ENCODE results near the gene CNTNAP2.
A peak's percentile ranks its signal among the peaks of the same experiment; 100 is the strongest.

CNTNAP2 gene

DNA sequence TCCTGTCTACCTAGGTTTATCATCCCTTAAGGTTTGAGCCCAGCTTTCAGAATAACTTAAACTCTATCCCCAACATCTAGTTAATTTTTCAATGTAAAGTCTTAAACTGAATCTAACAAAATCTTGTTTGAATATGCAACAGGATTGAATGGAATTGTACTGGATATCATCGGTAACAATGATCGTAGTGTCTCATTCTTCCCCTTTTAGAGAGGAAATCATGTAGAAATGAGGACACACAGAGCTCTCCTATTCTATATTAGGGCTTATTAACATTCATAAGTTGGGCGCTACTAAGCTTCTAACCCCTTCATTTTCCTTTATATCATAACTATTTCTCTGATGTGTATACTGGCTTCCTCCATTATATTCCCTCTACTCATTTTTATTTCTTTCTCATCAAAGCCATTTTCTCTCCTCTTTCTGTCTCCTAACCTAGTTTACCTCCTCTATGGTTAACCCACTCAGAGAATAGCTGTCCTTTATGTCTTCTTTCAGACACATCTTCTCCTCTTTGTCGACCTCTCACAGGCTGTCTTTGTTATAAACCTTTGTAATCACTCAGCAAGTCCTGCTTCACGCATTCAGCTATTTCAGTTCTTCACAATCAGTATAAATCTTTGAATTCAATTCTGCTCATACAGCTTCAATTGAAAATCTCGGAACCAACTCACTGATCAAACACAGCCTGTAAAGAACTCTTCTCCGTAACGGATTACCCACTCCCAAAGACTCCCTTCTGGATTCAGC lies 1455.0 kb downstream of the CNTNAP2 start:
- no peak overlapping the region for H3K4me3 ChIP-seq (ENCODE audit: control insufficient read depth in 1 of 7, extremely low read depth in 1 of 7, insufficient read depth in 4 of 7, low read depth in 2 of 7, low read length in 6 of 7)
- no peak overlapping the region for H3K27ac ChIP-seq (ENCODE audit: insufficient read depth in 1 of 2, low read depth in 1 of 2, low read length in 2 of 2, poor library complexity in 1 of 2, severe bottlenecking in 2 of 2)
- H3K9me3 ChIP-seq (ENCODE audit: control extremely low read depth in 1 of 5, control insufficient read depth in 4 of 5, insufficient read depth in 2 of 5, low read depth in 1 of 5, low read length in 4 of 5) = no peaks in the 10 kb centered on the region
- no peaks in the 10 kb centered on the region for H3K27me3 ChIP-seq (replicated peaks in 2 of 5; ENCODE audit: control insufficient read depth in 4 of 5, insufficient read depth in 5 of 5, low read length in 4 of 5)
- no peak for DNase-seq
- H3K4me1 ChIP-seq (ENCODE audit: control extremely low read depth in 1 of 4, control insufficient read depth in 4 of 4, insufficient read depth in 4 of 4, low read length in 3 of 4) = no peaks in the 10 kb centered on the region
- WGBS (ENCODE audit: insufficient coverage) = 93% methylated on average over 6 of the region's 8 CpGs
- H3K36me3 ChIP-seq (ENCODE audit: control insufficient read depth in 4 of 4, insufficient read depth in 4 of 4, low read length in 3 of 4) = no peaks in the 10 kb centered on the region
- ChIA-PET CTCF (interaction anchor here (1.2 kb wide), 1 partner anchor 24 kb away, joined by 3 read pairs; no protein-coding TSS in a partner anchor), POLR2A (no interaction called here)

DNA sequence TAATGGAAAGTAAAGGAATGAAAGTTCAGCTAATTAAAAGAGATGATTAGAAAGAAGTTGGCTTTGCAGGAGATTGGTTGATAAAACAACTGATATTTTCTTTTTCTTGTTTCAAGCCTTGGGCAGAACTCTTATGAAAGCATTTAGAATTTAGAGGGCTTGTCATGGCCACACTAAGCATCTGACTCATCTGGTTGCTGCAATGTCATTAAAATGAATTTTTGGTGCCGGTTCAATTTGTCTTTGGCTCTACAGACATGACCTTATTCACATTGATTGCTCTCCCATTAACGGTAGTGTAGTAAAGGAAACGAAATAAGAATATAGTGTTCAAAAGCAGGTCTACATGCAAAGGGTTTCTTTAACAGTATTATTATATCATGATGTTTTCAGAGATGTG lies 1461.6 kb downstream of the CNTNAP2 start:
- H3K36me3 ChIP-seq (ENCODE audit: control insufficient read depth in 4 of 4, insufficient read depth in 4 of 4, low read length in 3 of 4) = no peaks in the 10 kb centered on the region
- no peak overlapping the region for H3K4me3 ChIP-seq (ENCODE audit: control insufficient read depth in 1 of 7, extremely low read depth in 1 of 7, insufficient read depth in 4 of 7, low read depth in 2 of 7, low read length in 6 of 7)
- H3K27ac ChIP-seq (ENCODE audit: insufficient read depth in 1 of 2, low read depth in 1 of 2, low read length in 2 of 2, poor library complexity in 1 of 2, severe bottlenecking in 2 of 2) = no peak overlapping the region
- ChIA-PET POLR2A (no interaction called here), CTCF (no interaction called here)
- H3K27me3 ChIP-seq (replicated peaks in 2 of 5; ENCODE audit: control insufficient read depth in 4 of 5, insufficient read depth in 5 of 5, low read length in 4 of 5) = no peaks in the 10 kb centered on the region
- H3K4me1 ChIP-seq (ENCODE audit: control extremely low read depth in 1 of 4, control insufficient read depth in 4 of 4, insufficient read depth in 4 of 4, low read length in 3 of 4) = no peaks in the 10 kb centered on the region
- WGBS (ENCODE audit: insufficient coverage) = no CpG with 5 or more reads among the region's 3 CpGs
- H3K9me3 ChIP-seq (ENCODE audit: control extremely low read depth in 1 of 5, control insufficient read depth in 4 of 5, insufficient read depth in 2 of 5, low read depth in 1 of 5, low read length in 4 of 5) = no peaks in the 10 kb centered on the region
- no peak for DNase-seq

DNA sequence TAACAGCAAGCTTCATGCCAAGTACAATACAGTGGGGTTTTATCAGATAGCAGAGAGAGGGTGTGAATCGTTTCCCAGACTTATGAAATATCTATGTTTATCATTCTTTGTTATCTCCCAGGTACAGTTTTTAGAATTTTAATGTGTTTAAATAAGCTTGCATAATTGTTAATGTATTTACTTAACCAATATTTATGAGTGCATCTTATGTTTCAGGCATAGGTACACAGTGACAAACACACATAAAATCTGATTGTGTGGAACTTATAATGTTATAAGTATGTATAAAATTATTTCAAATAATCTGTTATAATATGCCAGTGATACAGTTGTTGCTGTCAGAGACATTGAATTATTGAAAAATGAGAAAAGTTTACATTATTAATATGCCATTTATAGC lies 1462.5 kb downstream of the CNTNAP2 start:
- Histone ChIP-seq H3K4me1 (ENCODE audit: control extremely low read depth in 1 of 4, control insufficient read depth in 4 of 4, insufficient read depth in 4 of 4, low read length in 3 of 4) (no peaks in the 10 kb centered on the region), H3K9me3 (ENCODE audit: control extremely low read depth in 1 of 5, control insufficient read depth in 4 of 5, insufficient read depth in 2 of 5, low read depth in 1 of 5, low read length in 4 of 5) (no peaks in the 10 kb centered on the region), H3K27ac (ENCODE audit: insufficient read depth in 1 of 2, low read depth in 1 of 2, low read length in 2 of 2, poor library complexity in 1 of 2, severe bottlenecking in 2 of 2) (no peak overlapping the region), H3K27me3 (replicated peaks in 2 of 5; ENCODE audit: control insufficient read depth in 4 of 5, insufficient read depth in 5 of 5, low read length in 4 of 5) (no peaks in the 10 kb centered on the region), H3K36me3 (ENCODE audit: control insufficient read depth in 4 of 4, insufficient read depth in 4 of 4, low read length in 3 of 4) (no peaks in the 10 kb centered on the region), H3K4me3 (ENCODE audit: control insufficient read depth in 1 of 7, extremely low read depth in 1 of 7, insufficient read depth in 4 of 7, low read depth in 2 of 7, low read length in 6 of 7) (no peak overlapping the region)
- CTCF ChIA-PET = no interaction called here
- WGBS (ENCODE audit: insufficient coverage) = no CpG with 5 or more reads among the region's 1 CpG
- POLR2A ChIA-PET = no interaction called here
- DNase-seq = no peak

DNA sequence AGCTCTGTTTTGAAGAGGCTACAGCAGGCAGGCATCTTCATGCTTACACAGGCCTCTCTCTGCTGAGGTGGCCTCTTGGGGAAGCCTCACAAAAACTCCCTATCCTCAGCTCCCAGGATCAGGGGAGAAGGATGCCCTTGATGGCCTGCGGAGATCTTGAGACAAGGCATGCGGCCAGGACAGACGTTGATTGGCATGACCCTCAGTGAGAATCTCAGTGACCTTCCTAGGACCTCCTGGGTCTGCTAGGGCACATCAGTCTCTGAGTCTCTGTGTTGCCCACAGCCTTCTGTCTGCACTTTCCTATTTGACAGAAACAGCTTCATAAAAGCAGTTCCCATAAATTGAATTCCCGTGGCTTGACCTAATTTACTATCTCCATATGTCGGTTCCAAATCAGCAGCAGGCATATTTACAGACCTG lies 1468.2 kb downstream of the CNTNAP2 start:
- Histone ChIP-seq H3K4me3 (ENCODE audit: control insufficient read depth in 1 of 7, extremely low read depth in 1 of 7, insufficient read depth in 4 of 7, low read depth in 2 of 7, low read length in 6 of 7) (no peak overlapping the region), H3K36me3 (ENCODE audit: control insufficient read depth in 4 of 4, insufficient read depth in 4 of 4, low read length in 3 of 4) (no peaks in the 10 kb centered on the region), H3K4me1 (ENCODE audit: control extremely low read depth in 1 of 4, control insufficient read depth in 4 of 4, insufficient read depth in 4 of 4, low read length in 3 of 4) (no peaks in the 10 kb centered on the region), H3K27ac (ENCODE audit: insufficient read depth in 1 of 2, low read depth in 1 of 2, low read length in 2 of 2, poor library complexity in 1 of 2, severe bottlenecking in 2 of 2) (no peak overlapping the region), H3K27me3 (replicated peaks in 2 of 5; ENCODE audit: control insufficient read depth in 4 of 5, insufficient read depth in 5 of 5, low read length in 4 of 5) (no peaks in the 10 kb centered on the region), H3K9me3 (ENCODE audit: control extremely low read depth in 1 of 5, control insufficient read depth in 4 of 5, insufficient read depth in 2 of 5, low read depth in 1 of 5, low read length in 4 of 5) (no peaks in the 10 kb centered on the region)
- CTCF ChIA-PET = interaction anchor here (1.1 kb wide), 1 partner anchor 221 kb away, joined by 3 read pairs; no protein-coding TSS in a partner anchor
- POLR2A ChIA-PET = no interaction called here
- no peak for DNase-seq
- WGBS (ENCODE audit: insufficient coverage) = 100% methylated on average over 2 of the region's 5 CpGs

DNA sequence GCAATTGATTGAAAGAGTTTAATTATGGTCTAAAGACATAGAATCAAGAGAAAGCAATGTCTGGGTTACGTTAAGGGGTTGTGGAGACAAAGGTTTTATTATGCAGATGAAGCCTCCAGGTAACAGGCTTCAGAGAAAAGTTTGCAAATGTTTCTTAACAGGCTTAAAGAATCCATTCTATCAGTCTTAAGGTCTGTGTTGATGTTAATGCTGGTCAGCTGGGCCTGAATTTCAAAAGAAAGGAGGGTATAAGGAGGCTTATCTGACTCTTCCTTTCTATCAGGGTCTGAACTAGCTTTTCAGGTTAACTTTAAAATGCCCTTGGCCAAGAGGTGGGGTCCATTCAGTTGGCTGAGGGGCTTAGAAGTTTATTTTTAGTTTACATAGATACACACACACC lies 1469.5 kb downstream of the CNTNAP2 start:
- CTCF ChIA-PET = no interaction called here
- no peaks in the 10 kb centered on the region for H3K36me3 ChIP-seq (ENCODE audit: control insufficient read depth in 4 of 4, insufficient read depth in 4 of 4, low read length in 3 of 4)
- no peak overlapping the region for H3K4me3 ChIP-seq (ENCODE audit: control insufficient read depth in 1 of 7, extremely low read depth in 1 of 7, insufficient read depth in 4 of 7, low read depth in 2 of 7, low read length in 6 of 7)
- 33% methylated on average over 1 of the region's 1 CpG for WGBS (ENCODE audit: insufficient coverage)
- H3K27ac ChIP-seq (ENCODE audit: insufficient read depth in 1 of 2, low read depth in 1 of 2, low read length in 2 of 2, poor library complexity in 1 of 2, severe bottlenecking in 2 of 2) = no peak overlapping the region
- no peaks in the 10 kb centered on the region for H3K9me3 ChIP-seq (ENCODE audit: control extremely low read depth in 1 of 5, control insufficient read depth in 4 of 5, insufficient read depth in 2 of 5, low read depth in 1 of 5, low read length in 4 of 5)
- POLR2A ChIA-PET = no interaction called here
- no peaks in the 10 kb centered on the region for H3K27me3 ChIP-seq (replicated peaks in 2 of 5; ENCODE audit: control insufficient read depth in 4 of 5, insufficient read depth in 5 of 5, low read length in 4 of 5)
- H3K4me1 ChIP-seq (ENCODE audit: control extremely low read depth in 1 of 4, control insufficient read depth in 4 of 4, insufficient read depth in 4 of 4, low read length in 3 of 4) = no peaks in the 10 kb centered on the region
- DNase-seq = no peak

DNA sequence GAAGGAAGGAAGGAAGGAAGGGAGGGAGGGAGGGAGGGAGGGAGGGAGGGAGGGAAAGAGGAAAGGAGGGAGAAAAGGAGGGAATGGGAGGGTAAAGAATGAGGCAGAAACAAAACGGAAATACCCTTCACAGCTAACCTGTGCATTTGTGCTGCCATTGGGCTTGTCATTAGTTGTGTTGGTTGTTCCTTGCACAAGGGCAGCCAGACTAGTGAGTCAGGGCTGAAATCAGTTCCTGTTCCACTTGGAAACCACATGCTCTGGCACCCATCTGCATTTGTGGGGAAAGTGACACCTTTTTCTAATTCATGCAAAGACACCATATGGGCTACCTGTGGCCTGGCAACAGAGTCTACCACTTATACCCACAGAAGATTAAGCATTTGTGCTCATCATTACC lies 1469.9 kb downstream of the CNTNAP2 start:
- ChIA-PET CTCF (no interaction called here), POLR2A (no interaction called here)
- no peak overlapping the region for H3K27ac ChIP-seq (ENCODE audit: insufficient read depth in 1 of 2, low read depth in 1 of 2, low read length in 2 of 2, poor library complexity in 1 of 2, severe bottlenecking in 2 of 2)
- DNase-seq = peak in 1 of 3 donors; percentile 1
- no peaks in the 10 kb centered on the region for H3K4me1 ChIP-seq (ENCODE audit: control extremely low read depth in 1 of 4, control insufficient read depth in 4 of 4, insufficient read depth in 4 of 4, low read length in 3 of 4)
- no peaks in the 10 kb centered on the region for H3K36me3 ChIP-seq (ENCODE audit: control insufficient read depth in 4 of 4, insufficient read depth in 4 of 4, low read length in 3 of 4)
- no peaks in the 10 kb centered on the region for H3K27me3 ChIP-seq (replicated peaks in 2 of 5; ENCODE audit: control insufficient read depth in 4 of 5, insufficient read depth in 5 of 5, low read length in 4 of 5)
- H3K4me3 ChIP-seq (ENCODE audit: control insufficient read depth in 1 of 7, extremely low read depth in 1 of 7, insufficient read depth in 4 of 7, low read depth in 2 of 7, low read length in 6 of 7) = no peak overlapping the region
- H3K9me3 ChIP-seq (ENCODE audit: control extremely low read depth in 1 of 5, control insufficient read depth in 4 of 5, insufficient read depth in 2 of 5, low read depth in 1 of 5, low read length in 4 of 5) = no peaks in the 10 kb centered on the region
- WGBS (ENCODE audit: insufficient coverage) = 100% methylated on average over 1 of the region's 1 CpG

DNA sequence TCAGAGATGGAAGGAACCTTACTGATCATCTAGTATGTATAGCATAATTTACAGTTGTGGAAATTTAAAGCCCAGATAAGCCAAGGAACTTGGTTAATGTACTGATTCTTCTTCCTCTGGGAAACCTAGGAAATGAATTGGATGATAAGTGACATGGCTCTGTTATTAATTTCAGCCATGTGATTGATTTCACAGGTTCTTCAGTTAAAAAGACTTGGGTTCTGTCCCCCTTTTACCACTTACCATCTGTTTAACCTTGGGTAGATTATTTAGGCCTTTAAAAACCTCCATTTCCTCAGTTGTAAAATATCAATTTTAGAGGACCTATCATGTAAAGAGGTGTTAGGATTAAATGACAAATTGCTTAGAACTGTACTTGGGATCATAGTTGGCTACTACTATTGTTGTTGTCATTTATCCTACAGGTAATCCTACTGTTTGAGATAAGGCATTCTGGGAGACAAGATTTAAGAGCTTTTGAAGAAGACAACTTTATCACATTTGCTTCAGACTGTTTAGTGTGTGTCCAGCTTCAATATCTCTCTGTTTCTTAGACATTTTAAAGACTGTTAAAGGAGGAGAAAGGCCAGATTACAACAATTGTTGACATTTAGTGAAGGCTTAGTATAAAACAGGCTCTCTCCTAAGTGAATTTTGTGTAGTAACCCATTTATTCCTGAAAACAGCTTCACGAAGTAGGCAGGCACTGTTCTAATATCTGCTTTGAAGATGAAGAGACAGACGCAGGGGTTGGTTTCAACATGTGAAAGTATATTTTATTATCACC lies 1476.9 kb downstream of the CNTNAP2 start:
- no peak overlapping the region for H3K27ac ChIP-seq (ENCODE audit: insufficient read depth in 1 of 2, low read depth in 1 of 2, low read length in 2 of 2, poor library complexity in 1 of 2, severe bottlenecking in 2 of 2)
- no peak for DNase-seq
- WGBS (ENCODE audit: insufficient coverage) = no CpG with 5 or more reads among the region's 2 CpGs
- H3K4me1 ChIP-seq (ENCODE audit: control extremely low read depth in 1 of 4, control insufficient read depth in 4 of 4, insufficient read depth in 4 of 4, low read length in 3 of 4) = no peaks in the 10 kb centered on the region
- H3K36me3 ChIP-seq (ENCODE audit: control insufficient read depth in 4 of 4, insufficient read depth in 4 of 4, low read length in 3 of 4) = no peaks in the 10 kb centered on the region
- H3K9me3 ChIP-seq (ENCODE audit: control extremely low read depth in 1 of 5, control insufficient read depth in 4 of 5, insufficient read depth in 2 of 5, low read depth in 1 of 5, low read length in 4 of 5) = no peaks in the 10 kb centered on the region
- ChIA-PET CTCF (no interaction called here), POLR2A (interaction anchor here (0.7 kb wide), 1 partner anchor 263 kb away, joined by 3 read pairs; no protein-coding TSS in a partner anchor)
- no peaks in the 10 kb centered on the region for H3K27me3 ChIP-seq (replicated peaks in 2 of 5; ENCODE audit: control insufficient read depth in 4 of 5, insufficient read depth in 5 of 5, low read length in 4 of 5)
- H3K4me3 ChIP-seq (ENCODE audit: control insufficient read depth in 1 of 7, extremely low read depth in 1 of 7, insufficient read depth in 4 of 7, low read depth in 2 of 7, low read length in 6 of 7) = no peak overlapping the region

All from common myeloid progenitor, CD34-positive (primary cell).